OCI-LY1 (cell line): ENCODE measurements around the gene SH3D21.

Experiments
- EZH2 ChIP-seq: fragments of 200-600 bp; sonication (generic), shearing (Covaris generic); IDR thresholded peaks from 2 replicates; pipeline ENCODE4 v1.8.0; 2017; ENCODE audit warnings: borderline replicate concordance, mixed run types, mild to moderate bottlenecking, antibody characterized with exemption, low read length, moderate library complexity, mixed read lengths
- TF ChIP-seq, protein P1 (sequence below): fragments of 200-600 bp; sonication (generic), shearing (Covaris generic); IDR thresholded peaks from 2 replicates; pipeline ENCODE4 v1.5.1; 2017; ENCODE audit warnings: mild to moderate bottlenecking, antibody characterized with exemption, low read length, moderate library complexity, mixed read lengths

DNA sequence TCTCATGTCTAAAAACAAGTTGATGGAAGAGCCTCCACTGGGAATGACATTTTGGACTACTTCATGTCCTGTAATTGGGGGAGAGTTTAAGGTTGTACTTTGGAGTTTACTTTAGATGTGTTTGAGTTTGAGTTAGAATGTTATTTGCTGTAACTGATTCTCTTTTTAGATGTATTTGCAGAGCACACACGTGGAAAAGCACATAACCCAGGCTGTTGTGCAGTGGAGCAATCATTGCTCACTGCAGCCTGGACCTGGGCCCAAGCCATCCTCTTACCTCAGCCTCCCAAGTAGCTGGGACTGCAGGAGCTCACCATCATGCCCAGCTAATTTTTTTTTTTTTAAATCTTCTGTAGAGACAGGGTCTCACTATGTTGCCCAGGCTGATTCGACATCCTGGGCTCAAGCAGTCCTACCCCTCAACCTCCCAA, 36.7 kb upstream of the SH3D21 start:
- no peak for TF ChIP-seq EZH2
- TF ChIP-seq, protein P1, sequence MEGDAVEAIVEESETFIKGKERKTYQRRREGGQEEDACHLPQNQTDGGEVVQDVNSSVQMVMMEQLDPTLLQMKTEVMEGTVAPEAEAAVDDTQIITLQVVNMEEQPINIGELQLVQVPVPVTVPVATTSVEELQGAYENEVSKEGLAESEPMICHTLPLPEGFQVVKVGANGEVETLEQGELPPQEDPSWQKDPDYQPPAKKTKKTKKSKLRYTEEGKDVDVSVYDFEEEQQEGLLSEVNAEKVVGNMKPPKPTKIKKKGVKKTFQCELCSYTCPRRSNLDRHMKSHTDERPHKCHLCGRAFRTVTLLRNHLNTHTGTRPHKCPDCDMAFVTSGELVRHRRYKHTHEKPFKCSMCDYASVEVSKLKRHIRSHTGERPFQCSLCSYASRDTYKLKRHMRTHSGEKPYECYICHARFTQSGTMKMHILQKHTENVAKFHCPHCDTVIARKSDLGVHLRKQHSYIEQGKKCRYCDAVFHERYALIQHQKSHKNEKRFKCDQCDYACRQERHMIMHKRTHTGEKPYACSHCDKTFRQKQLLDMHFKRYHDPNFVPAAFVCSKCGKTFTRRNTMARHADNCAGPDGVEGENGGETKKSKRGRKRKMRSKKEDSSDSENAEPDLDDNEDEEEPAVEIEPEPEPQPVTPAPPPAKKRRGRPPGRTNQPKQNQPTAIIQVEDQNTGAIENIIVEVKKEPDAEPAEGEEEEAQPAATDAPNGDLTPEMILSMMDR = no peak
